Vagina (tissue), 2 donors: ENCODE results near the gene OARD1.

Experiments used
- CTCF ChIP-seq, 3 experiments: fragments of 450-650 bp in 2 of 3; fragments of 200-600 bp in 1 of 3; sonication (generic) in 1 of 3; IDR thresholded peaks; one replicate each; pipeline ENCODE4 v1.5.1; 2017 to 2019; ENCODE audit warnings: antibody characterized with exemption in 3 of 3, mild to moderate bottlenecking in 2 of 3, moderate library complexity in 2 of 3
- POLR2A ChIP-seq, 2 donors: fragments of 450-650 bp; IDR thresholded peaks; one replicate each; pipeline ENCODE4 v1.6.1; 2017; ENCODE audit warnings: antibody characterized with exemption in 2 of 2, mild to moderate bottlenecking in 2 of 2, moderate library complexity in 2 of 2
- POLR2AphosphoS5 ChIP-seq, 2 donors: sonication (generic); formaldehyde crosslinking; IDR thresholded peaks; one replicate each; pipeline ENCODE4 v1.9.0; 2017; ENCODE audit warnings: antibody characterized with exemption in 2 of 2, mild to moderate bottlenecking in 2 of 2, low read depth in 1 of 2; ENCODE audit not compliant: insufficient read depth in 1 of 2

GRCh38 chr6:41111017-41111416, 38.9 kb upstream of the OARD1 start:
- TF ChIP-seq CTCF (IDR thresholded peaks at IDR 0.05) (no peak), POLR2A (IDR thresholded peaks at IDR 0.05) (no peak), POLR2AphosphoS5 (IDR thresholded peaks at IDR 0.05; ENCODE audit: insufficient read depth in 1 of 2, low read depth in 1 of 2) (no peak)
